ENCODE measurements around the gene MUC5B. TPM values are rescaled to one million over a fixed set of nuclear protein-coding genes. Genes with fewer than 3 reads are reported as not detected.

MUC5B gene
- total and polyA plus RNA-seq, 2 experiments from 2014 or later: not detected

DNA sequence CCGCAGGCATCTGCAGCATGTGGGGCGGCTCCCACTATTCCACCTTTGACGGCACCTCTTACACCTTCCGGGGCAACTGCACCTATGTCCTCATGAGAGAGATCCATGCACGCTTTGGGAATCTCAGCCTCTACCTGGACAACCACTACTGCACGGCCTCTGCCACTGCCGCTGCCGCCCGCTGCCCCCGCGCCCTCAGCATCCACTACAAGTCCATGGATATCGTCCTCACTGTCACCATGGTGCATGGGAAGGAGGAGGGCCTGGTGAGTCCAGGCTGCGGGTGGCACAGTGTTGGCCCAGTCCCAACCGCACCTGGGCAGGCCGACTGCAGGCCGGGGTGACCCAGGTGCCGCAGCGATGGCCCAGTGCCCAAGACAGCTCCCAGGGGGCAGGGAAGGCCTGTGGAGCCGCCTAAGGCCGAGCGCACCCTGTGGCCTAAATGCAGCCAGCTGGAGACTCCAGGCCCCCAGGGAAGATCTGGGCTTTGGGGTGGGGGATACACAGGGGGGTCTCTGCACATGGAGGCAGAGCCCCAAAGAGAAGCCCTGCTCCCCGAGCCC lies 31.3 kb downstream of the MUC5B start:
- no peaks in the 10 kb centered on the region for H4K20me1 ChIP-seq (ENCODE audit: insufficient read depth)
- TF ChIP-seq EZH2phosphoT487 (IDR thresholded peaks at IDR 0.05; ENCODE audit: insufficient read depth, low read depth) (no peak), EZH2 (IDR thresholded peaks at IDR 0.05; ENCODE audit: insufficient read depth, poor library complexity, severe bottlenecking) (no peak)
- H3F3A ChIP-seq (ENCODE audit: insufficient read depth): no peaks in the 10 kb centered on the region
- no peak overlapping the region for H3K9ac ChIP-seq
- no peak overlapping the region for H3K4me2 ChIP-seq (ENCODE audit: unreplicated experiment)
- no peak overlapping the region for H3K27ac ChIP-seq
- in situ Hi-C loops (cut with MboI): no loop called here
- WGBS, 2 experiments (ENCODE audit: low coverage in 1 of 2, low lambda C conversion rate in 2 of 2, missing lambda C conversion rate in 2 of 2): 76 to 78% methylated on average over 22 of the region's 22 CpGs
- H3K27me3 ChIP-seq (replicated peaks; ENCODE audit: insufficient read depth): no peaks in the 10 kb centered on the region
- H3K9me3 ChIP-seq (ENCODE audit: low read depth): no peaks in the 10 kb centered on the region
- no peaks in the 10 kb centered on the region for H3K36me3 ChIP-seq (ENCODE audit: low read depth)
- no peak overlapping the region for H2AFZ ChIP-seq
- H3K4me1 ChIP-seq (ENCODE audit: insufficient read depth): no peaks in the 10 kb centered on the region
- no peaks in the 10 kb centered on the region for H3K79me2 ChIP-seq (ENCODE audit: insufficient read depth)
- no peaks in the 10 kb centered on the region for H3K9me2 ChIP-seq (ENCODE audit: insufficient read depth)
- no peak overlapping the region for H3K4me3 ChIP-seq
- DNase-seq: no peak

DNA sequence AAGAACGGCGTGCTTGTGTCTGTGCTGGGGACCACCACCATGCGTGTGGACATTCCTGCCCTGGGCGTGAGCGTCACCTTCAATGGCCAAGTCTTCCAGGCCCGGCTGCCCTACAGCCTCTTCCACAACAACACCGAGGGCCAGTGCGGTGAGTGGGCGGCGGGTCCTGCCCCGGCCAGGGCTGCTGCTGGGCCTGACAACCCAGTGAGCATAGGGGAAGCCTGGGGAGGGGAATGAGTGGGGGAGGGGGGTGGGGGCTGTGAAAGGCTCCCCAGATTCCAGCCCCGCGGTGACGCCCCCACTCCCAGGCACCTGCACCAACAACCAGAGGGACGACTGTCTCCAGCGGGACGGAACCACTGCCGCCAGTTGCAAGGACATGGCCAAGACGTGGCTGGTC lies 31.9 kb downstream of the MUC5B start:
- Histone ChIP-seq H3K4me2 (ENCODE audit: unreplicated experiment) (no peak overlapping the region), H3K79me2 (ENCODE audit: insufficient read depth) (no peaks in the 10 kb centered on the region), H3K9ac (no peak overlapping the region), H3K9me3 (ENCODE audit: low read depth) (no peaks in the 10 kb centered on the region), H3K4me3 (no peak overlapping the region), H3K9me2 (ENCODE audit: insufficient read depth) (no peaks in the 10 kb centered on the region), H3K27me3 (replicated peaks; ENCODE audit: insufficient read depth) (no peaks in the 10 kb centered on the region), H3F3A (ENCODE audit: insufficient read depth) (no peaks in the 10 kb centered on the region), H4K20me1 (ENCODE audit: insufficient read depth) (no peaks in the 10 kb centered on the region), H2AFZ (no peak overlapping the region), H3K36me3 (ENCODE audit: low read depth) (no peaks in the 10 kb centered on the region), H3K27ac (no peak overlapping the region), H3K4me1 (ENCODE audit: insufficient read depth) (no peaks in the 10 kb centered on the region)
- in situ Hi-C loops (cut with MboI): no loop called here
- TF ChIP-seq EZH2phosphoT487 (IDR thresholded peaks at IDR 0.05; ENCODE audit: insufficient read depth, low read depth): no peak
- WGBS, 2 experiments (ENCODE audit: low coverage in 1 of 2, low lambda C conversion rate in 2 of 2, missing lambda C conversion rate in 2 of 2): 87 to 90% methylated on average over 12 to 18 of the region's 19 CpGs
- DNase-seq: no peak

DNA sequence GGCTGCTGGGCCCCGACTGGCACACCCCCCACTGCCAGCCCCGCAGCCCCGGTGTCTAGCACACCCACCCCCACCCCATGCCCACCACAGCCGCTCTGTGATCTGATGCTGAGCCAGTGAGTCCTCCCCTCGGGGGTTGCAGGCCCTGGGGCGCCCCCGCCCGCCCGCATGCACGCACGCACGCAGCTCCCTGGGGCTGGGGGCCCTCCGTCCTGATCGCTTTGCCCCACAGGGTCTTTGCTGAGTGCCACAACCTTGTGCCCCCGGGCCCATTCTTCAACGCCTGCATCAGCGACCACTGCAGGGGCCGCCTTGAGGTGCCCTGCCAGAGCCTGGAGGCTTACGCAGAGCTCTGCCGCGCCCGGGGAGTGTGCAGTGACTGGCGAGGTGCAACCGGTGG lies 32.3 kb downstream of the MUC5B start:
- H3K9me3 ChIP-seq (ENCODE audit: low read depth): no peaks in the 10 kb centered on the region
- no peaks in the 10 kb centered on the region for H3K9me2 ChIP-seq (ENCODE audit: insufficient read depth)
- in situ Hi-C loops (cut with MboI): no loop called here

DNA sequence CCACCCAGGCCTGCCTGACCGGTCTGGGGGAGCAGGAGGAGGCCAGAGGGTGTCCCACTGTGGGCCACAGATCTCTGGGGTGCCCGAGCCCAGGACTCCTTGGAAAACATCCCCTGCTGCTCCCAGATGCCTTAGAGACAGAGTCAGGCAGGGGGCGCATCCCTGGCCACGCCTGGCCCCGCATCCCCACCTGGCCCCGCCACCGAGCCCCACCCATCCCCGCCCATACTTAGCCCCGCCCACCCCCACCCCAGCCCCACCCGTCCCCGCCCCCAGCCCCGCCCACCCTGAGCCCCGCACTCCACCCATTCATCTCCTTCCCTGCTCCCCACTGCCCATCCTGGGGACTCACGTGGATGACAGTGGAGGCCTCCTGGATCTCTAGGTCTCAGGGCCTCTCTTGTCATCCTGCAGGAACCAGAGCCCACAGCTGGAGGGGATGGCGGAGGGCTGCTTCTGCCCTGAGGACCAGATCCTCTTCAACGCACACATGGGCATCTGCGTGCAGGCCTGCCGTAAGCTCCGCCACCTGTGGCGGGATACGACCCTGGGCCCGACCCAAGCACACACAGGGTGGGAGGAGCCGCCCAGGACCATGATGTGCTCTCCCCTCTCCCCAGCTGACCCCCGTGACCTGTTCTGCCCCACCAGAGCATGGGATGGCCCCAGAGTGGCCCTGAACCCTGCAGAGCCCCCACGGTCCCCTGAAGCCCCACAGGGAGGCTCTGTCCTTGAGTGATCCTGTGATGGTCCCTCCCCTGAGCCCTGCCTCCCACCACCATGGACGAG lies 33.6 kb downstream of the MUC5B start:
- Histone ChIP-seq H2AFZ (no peak overlapping the region), H3K9me2 (ENCODE audit: insufficient read depth) (no peaks in the 10 kb centered on the region), H3K4me1 (ENCODE audit: insufficient read depth) (no peaks in the 10 kb centered on the region), H3K27ac (no peak overlapping the region), H3K79me2 (ENCODE audit: insufficient read depth) (no peaks in the 10 kb centered on the region), H3K4me2 (ENCODE audit: unreplicated experiment) (no peak overlapping the region), H3K4me3 (no peak overlapping the region), H4K20me1 (ENCODE audit: insufficient read depth) (no peaks in the 10 kb centered on the region), H3K36me3 (ENCODE audit: low read depth) (no peaks in the 10 kb centered on the region), H3K9me3 (ENCODE audit: low read depth) (no peaks in the 10 kb centered on the region), H3F3A (ENCODE audit: insufficient read depth) (no peaks in the 10 kb centered on the region), H3K9ac (no peak overlapping the region), H3K27me3 (replicated peaks; ENCODE audit: insufficient read depth) (no peaks in the 10 kb centered on the region)
- no peak for DNase-seq
- WGBS, 2 experiments (ENCODE audit: low coverage in 1 of 2, low lambda C conversion rate in 2 of 2, missing lambda C conversion rate in 2 of 2): 52 to 69% methylated on average over 11 to 26 of the region's 26 CpGs
- TF ChIP-seq EZH2 (IDR thresholded peaks at IDR 0.05; ENCODE audit: insufficient read depth, poor library complexity, severe bottlenecking) (no peak), EZH2phosphoT487 (IDR thresholded peaks at IDR 0.05; ENCODE audit: insufficient read depth, low read depth) (no peak)
- in situ Hi-C loops (cut with MboI): no loop called here

More for the DNA sequence above, 32.3 kb downstream of the MUC5B start:
- Histone ChIP-seq H3K9ac (no peak overlapping the region), H3K27me3 (replicated peaks; ENCODE audit: insufficient read depth) (no peaks in the 10 kb centered on the region), H3K4me2 (ENCODE audit: unreplicated experiment) (no peak overlapping the region), H3K4me1 (ENCODE audit: insufficient read depth) (no peaks in the 10 kb centered on the region), H3K4me3 (no peak overlapping the region), H3K36me3 (ENCODE audit: low read depth) (no peaks in the 10 kb centered on the region), H3K79me2 (ENCODE audit: insufficient read depth) (no peaks in the 10 kb centered on the region), H3F3A (ENCODE audit: insufficient read depth) (no peaks in the 10 kb centered on the region), H3K27ac (no peak overlapping the region), H2AFZ (no peak overlapping the region), H4K20me1 (ENCODE audit: insufficient read depth) (no peaks in the 10 kb centered on the region)
- TF ChIP-seq EZH2phosphoT487 (IDR thresholded peaks at IDR 0.05; ENCODE audit: insufficient read depth, low read depth) (no peak), EZH2 (IDR thresholded peaks at IDR 0.05; ENCODE audit: insufficient read depth, poor library complexity, severe bottlenecking) (no peak)
- WGBS, 2 experiments (ENCODE audit: low coverage in 1 of 2, low lambda C conversion rate in 2 of 2, missing lambda C conversion rate in 2 of 2): 76 to 79% methylated on average over 10 to 20 of the region's 24 CpGs
- DNase-seq: no peak
